ENCODE results near the gene ANO5. TPM values are rescaled to one million over a fixed set of nuclear protein-coding genes. Genes with fewer than 3 reads are reported as not detected.

The ANO5 gene
- total RNA-seq, 3 donors from 2014 or later = 7.8 to 10.2 (median 9.9) TPM

DNA sequence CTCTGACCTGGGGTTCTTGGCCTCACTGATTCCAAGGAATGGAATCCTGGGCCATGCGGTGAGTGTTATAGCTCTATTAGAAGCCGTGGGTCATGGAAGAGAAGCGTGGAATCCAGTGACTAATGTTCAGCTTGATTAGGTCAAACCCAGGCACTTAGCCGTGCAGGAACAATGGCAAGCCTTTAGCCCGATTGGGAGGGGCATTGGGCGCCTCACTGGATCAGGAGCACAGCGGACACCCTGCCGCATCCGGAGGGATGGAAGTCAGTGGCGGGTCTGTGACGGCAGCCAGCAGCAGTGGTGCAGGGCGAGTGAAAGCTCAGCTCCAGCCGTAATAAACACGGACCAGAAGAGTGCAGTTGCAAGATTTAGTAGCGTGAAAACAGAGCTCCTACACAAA, 124.8 kb downstream of the ANO5 start:
- intact Hi-C loops (cut with DNase I, micrococcal nuclease) = no loop called here
- Histone ChIP-seq H3K9me3 (no peaks in the 10 kb centered on the region), H3K36me3 (ENCODE audit: low read depth) (no peaks in the 10 kb centered on the region), H3K4me1 (ENCODE audit: low read depth) (no peaks in the 10 kb centered on the region), H3K4me3 (no peak overlapping the region)
- no peak for TF ChIP-seq CTCF (IDR thresholded peaks at IDR 0.05)
- no peak for DNase-seq
- ATAC-seq = no peak

GRCh38 chr11:22331771-22332170, 138.9 kb downstream of the ANO5 start:
- H3K36me3 ChIP-seq (ENCODE audit: low read depth) = no peaks in the 10 kb centered on the region
- TF ChIP-seq CTCF (IDR thresholded peaks at IDR 0.05) = no peak
- no peak for DNase-seq
- no peaks in the 10 kb centered on the region for H3K4me1 ChIP-seq (ENCODE audit: low read depth)
- ATAC-seq = no peak
- H3K4me3 ChIP-seq = no peak overlapping the region
- H3K9me3 ChIP-seq = no peaks in the 10 kb centered on the region
- intact Hi-C loops (cut with DNase I, micrococcal nuclease) = loop anchor here (10.0 kb wide), 1 partner anchor 453 kb away; no protein-coding TSS in a partner anchor

Other genes starting within 250 kb of the ANO5 start
- not detected for gene SLC17A6, start 145.3 kb downstream of the ANO5 start, total RNA-seq